Activated T-helper 2 cell treated with anti-CD3 and anti-CD28 coated beads, Interferon-gamma antibody, Interleukin-2, Interleukin-4, amounts not matched to agents 10 μg/mL and 5 μg/mL and 100 μg/mL, durations not matched to agents 14 hours and 24 hours and 36 hours (primary cell): ENCODE measurements around the gene NPPA. TPM values are rescaled to one million over a fixed set of nuclear protein-coding genes. Genes with fewer than 3 reads are reported as not detected.

Experiments
- DNase-seq: peaks from one replicate; pipeline ENCODE4 v3.0.0; 2021; ENCODE audit warnings: low spot score
- H3K27ac Mint-ChIP-seq: one replicate; pipeline ENCODE4 v1.8.0; 2021; ENCODE audit warnings: mixed read lengths
- H3K27me3 Mint-ChIP-seq: one replicate; pipeline ENCODE4 v1.8.0; 2021; ENCODE audit warnings: low read depth, mixed read lengths
- H3K36me3 Mint-ChIP-seq: one replicate; pipeline ENCODE4 v1.8.0; 2021; ENCODE audit warnings: low read depth, mixed read lengths
- H3K4me1 Mint-ChIP-seq: one replicate; pipeline ENCODE4 v1.8.0; 2021; ENCODE audit warnings: low read depth, mixed read lengths
- H3K4me3 Mint-ChIP-seq: one replicate; pipeline ENCODE4 v1.8.0; 2021; ENCODE audit warnings: low read depth, mild to moderate bottlenecking, moderate library complexity, mixed read lengths
- H3K9me3 Mint-ChIP-seq: one replicate; pipeline ENCODE4 v1.8.0; 2021; ENCODE audit warnings: mixed read lengths
- intact Hi-C: fragments of 100-400 bp; cut with micrococcal nuclease; formaldehyde crosslinking; loops from one replicate; pipeline ENCODE4 v1.15.1; 2023
- total RNA-seq: library from RNA; stranded (reverse); gene quantifications from 2 replicates; pipeline ENCODE4 v1.2.3, GENCODE V29; 2022

NPPA gene
- total RNA-seq, 1 donor from 2014 or later, result not detected

GRCh38 chr1:11869104-11869503 is 21.5 kb upstream of the NPPA start:
- H3K27ac Mint-ChIP-seq, result no peak overlapping the region
- H3K36me3 Mint-ChIP-seq, result no peaks in the 10 kb centered on the region
- H3K4me1 Mint-ChIP-seq, result no peaks in the 10 kb centered on the region
- no peaks in the 10 kb centered on the region for H3K9me3 Mint-ChIP-seq
- no peak for DNase-seq
- H3K4me3 Mint-ChIP-seq, result no peak overlapping the region
- H3K27me3 Mint-ChIP-seq, result peaks cover 8% of the 10 kb centered on the region
- intact Hi-C loops, result no loop called here

DNA sequence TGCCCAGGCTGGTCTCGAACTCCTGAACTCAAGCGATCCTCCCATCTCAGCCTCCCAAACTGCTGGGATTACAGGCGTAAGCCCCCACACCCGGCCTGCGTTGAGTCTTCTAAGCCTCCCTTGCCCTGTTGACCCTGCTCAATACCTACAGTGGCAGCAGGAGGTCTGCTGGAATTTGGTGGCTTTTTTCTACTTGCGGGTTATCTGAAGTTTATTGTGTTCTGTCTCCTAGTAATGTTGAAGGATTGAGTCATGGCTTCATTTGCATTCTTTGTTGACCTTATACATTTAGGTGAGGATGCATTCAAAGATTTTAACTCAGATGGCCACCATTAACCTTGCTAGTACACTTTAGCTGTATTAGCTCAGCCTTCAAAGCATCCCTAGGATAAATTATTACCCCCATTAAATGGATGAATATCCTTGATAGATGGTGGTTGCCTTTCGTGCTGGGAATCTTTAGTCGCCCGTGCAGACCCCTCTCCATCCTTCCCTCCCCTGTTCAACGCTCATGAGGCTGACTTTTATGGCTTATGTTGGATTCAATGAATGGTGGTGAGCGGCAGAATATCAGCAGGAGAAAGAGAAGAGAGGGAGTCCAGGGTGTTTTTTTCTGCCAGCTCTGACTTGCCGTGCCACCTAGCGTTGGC is 20.9 kb upstream of the NPPA start:
- Mint-ChIP-seq H3K27me3 (peaks cover 8% of the 10 kb centered on the region), H3K4me3 (no peak overlapping the region), H3K36me3 (no peaks in the 10 kb centered on the region), H3K4me1 (no peaks in the 10 kb centered on the region), H3K9me3 (no peaks in the 10 kb centered on the region), H3K27ac (no peak overlapping the region)
- no peak for DNase-seq
- intact Hi-C loops, result no loop called here

- intact Hi-C loops, result no loop called here
- Mint-ChIP-seq H3K36me3 (no peaks in the 10 kb centered on the region), H3K9me3 (no peaks in the 10 kb centered on the region), H3K4me1 (no peaks in the 10 kb centered on the region), H3K4me3 (no peak overlapping the region), H3K27me3 (peaks cover 25% of the 10 kb centered on the region), H3K27ac (no peak overlapping the region)
- no peak for DNase-seq
Measured at GRCh38 chr1:11862890-11863289, 15.3 kb upstream of the NPPA start.

GRCh38 chr1:11860587-11860986 is 13.0 kb upstream of the NPPA start:
- DNase-seq, result no peak
- H3K4me1 Mint-ChIP-seq, result no peaks in the 10 kb centered on the region
- no peaks in the 10 kb centered on the region for H3K36me3 Mint-ChIP-seq
- H3K27me3 Mint-ChIP-seq, result peaks cover 32% of the 10 kb centered on the region
- no peak overlapping the region for H3K4me3 Mint-ChIP-seq
- H3K9me3 Mint-ChIP-seq, result no peaks in the 10 kb centered on the region
- intact Hi-C loops, result no loop called here
- H3K27ac Mint-ChIP-seq, result no peak overlapping the region

DNA sequence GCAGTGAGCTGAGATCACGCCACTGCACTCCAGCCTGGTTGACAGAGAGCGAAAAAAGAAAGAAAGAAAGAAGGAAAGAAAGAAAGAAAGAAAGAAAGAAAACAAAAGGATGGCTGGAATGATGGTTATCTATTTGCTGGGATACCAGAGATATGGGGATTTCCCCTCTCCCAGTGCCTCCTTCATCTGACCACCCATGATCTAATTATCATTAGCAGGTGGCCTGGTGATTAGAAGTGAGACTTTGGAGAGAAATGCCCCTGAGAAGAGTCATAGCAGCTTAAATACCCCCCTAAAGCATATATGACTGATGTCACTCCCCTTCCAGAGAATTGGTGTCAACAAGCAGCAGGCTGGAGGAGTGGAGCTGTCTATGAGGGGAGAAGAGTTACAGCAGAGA is 12.5 kb upstream of the NPPA start:
- Mint-ChIP-seq H3K27ac (no peak overlapping the region), H3K9me3 (no peaks in the 10 kb centered on the region), H3K27me3 (peaks cover 32% of the 10 kb centered on the region), H3K4me1 (no peaks in the 10 kb centered on the region), H3K4me3 (no peak overlapping the region), H3K36me3 (no peaks in the 10 kb centered on the region)
- intact Hi-C loops, result no loop called here
- no peak for DNase-seq

DNA sequence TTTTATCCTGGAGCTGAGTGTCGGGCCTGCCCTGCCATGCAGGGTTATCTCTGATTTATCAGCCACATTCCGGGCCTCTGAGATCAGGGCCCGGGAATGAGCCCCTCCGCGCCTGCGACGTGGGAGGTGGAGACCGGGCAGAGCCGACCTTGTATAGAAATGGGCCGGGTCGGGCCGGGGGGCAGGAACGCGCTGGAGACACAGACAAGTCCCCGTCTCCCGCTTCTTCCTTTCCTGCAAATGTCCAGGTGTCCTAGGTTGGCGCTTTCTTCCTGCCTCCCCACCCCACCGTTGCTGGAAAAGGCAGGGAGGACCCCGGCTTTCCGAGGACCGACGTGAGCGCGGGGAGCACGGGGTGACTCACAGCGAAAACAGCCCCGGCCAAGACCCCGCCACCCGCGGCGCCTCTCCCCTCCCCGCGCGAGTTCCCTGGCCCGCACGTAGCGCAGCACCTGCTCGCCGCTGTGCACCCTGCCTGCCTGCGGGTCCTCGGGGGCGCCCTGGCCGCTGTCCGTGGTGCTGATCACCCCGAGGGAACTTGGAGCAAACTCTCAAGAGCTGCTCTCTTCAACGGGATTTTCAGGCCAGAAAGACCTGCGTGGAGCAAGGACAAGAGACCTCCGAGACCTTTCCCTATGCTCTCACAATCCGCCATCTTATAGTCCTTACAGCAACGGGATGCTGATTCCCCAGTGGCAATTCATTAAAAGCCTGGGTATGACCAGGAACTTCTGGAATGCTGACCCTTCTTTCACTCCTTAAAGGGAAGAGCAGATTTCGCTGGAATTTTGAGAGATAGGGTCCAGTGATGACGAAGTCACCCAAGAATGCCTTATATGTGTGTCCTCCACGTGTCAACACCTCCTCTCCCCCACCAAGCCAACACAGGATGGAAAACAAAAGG is 11.6 kb upstream of the NPPA start:
- H3K4me1 Mint-ChIP-seq, result no peaks in the 10 kb centered on the region
- no peak overlapping the region for H3K27ac Mint-ChIP-seq
- intact Hi-C loops, result no loop called here
- peaks cover 32% of the 10 kb centered on the region for H3K27me3 Mint-ChIP-seq
- peak; percentile 62 for DNase-seq
- no peaks in the 10 kb centered on the region for H3K9me3 Mint-ChIP-seq
- H3K36me3 Mint-ChIP-seq, result no peaks in the 10 kb centered on the region
- no peak overlapping the region for H3K4me3 Mint-ChIP-seq

DNA sequence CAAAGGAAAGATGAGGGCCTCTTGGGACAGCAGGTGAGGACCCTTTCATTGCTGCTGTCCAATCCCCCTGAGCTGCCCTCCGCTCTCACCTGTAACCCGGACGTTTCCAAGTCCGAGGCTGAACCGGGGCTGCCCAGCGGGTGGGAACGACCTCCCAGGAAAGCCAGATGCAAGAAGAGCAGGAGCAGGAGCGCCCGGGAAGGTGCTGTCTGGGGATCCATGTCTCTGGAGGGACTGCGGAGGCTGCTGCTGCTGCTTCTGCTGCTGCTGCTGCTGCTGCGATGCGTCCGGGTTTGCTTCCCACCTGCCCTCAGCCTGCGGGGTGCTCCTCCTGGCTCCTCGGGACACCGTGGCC is 11.0 kb upstream of the NPPA start, which contains the start of gene NPPB:
Gene NPPB, minus strand, starts transcription at position 333 of the 355 bp plus-strand sequence. Its CDS starts 112 bp downstream, at position 221.
- intact Hi-C loops, result no loop called here
- DNase-seq, result no peak
- Mint-ChIP-seq H3K4me3 (no peak within 1 kb of the TSS), H3K9me3 (no peaks in the 10 kb centered on the region), H3K27me3 (peaks cover 32% of the 10 kb centered on the region), H3K36me3 (no peaks in the 10 kb centered on the region), H3K27ac (no peak within 1 kb of the TSS), H3K4me1 (no peaks in the 10 kb centered on the region)

GRCh38 chr1:11858158-11858557 is 10.6 kb upstream of the NPPA start:
- no peak for DNase-seq
- no peaks in the 10 kb centered on the region for H3K4me1 Mint-ChIP-seq
- no peaks in the 10 kb centered on the region for H3K9me3 Mint-ChIP-seq
- no peak overlapping the region for H3K4me3 Mint-ChIP-seq
- H3K36me3 Mint-ChIP-seq, result no peaks in the 10 kb centered on the region
- peaks cover 32% of the 10 kb centered on the region for H3K27me3 Mint-ChIP-seq
- no peak overlapping the region for H3K27ac Mint-ChIP-seq
- intact Hi-C loops, result no loop called here

DNA sequence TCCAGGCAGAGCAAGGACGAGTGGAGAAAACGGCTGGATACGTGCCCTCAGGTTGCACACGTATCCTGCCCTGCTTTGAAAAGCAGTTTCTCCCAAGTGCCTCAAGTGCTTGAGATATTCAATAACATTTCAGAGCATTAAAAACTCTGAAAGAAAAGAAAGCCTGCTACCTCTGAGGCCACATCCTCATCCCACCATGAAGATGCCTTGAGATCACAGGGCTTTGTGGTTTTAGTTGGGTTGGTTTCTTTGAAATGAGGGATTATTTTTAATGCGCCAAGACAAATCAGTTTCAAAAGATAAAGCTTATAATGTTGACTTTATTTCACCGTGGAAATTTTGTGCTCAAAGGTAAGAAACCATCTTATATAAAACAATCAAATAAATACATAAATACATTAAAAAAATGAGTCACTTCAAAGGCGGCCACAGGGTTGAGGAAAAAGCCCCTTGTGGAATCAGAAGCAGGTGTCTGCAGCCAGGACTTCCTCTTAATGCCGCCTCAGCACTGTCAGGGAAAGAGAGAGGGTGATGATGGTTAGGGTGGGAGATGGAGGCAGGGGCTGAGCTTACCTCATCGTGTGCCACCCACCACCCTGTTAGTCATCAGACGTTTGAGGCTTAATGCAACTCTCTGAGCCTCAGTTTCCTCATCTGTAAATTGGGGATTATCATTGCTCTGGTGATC is 9.7 kb upstream of the NPPA start:
- Mint-ChIP-seq H3K4me3 (no peak overlapping the region), H3K27ac (no peak overlapping the region), H3K36me3 (no peaks in the 10 kb centered on the region), H3K27me3 (peaks cover 31% of the 10 kb centered on the region), H3K4me1 (no peaks in the 10 kb centered on the region), H3K9me3 (no peaks in the 10 kb centered on the region)
- intact Hi-C loops, result no loop called here
- no peak for DNase-seq

DNA sequence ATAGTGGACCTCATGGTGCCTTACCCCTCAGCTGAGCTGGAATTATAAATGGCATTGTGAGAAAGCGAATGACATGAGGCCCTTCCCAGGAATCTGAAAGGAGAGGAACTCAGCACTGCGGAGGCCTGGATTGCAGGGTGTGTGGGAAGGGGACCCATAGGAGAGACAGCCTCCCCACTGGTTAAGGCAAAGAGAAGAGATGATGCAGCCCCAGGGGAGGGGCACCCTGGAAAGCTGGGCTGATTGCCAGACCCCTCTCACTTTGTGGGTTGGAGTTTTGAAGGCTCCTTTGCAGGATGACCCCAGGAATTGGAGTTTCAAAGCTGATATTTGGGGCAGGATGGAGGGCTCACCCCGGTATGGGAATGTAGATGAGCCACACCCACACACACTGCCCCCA is 9.1 kb upstream of the NPPA start:
- no peak overlapping the region for H3K4me3 Mint-ChIP-seq
- intact Hi-C loops, result no loop called here
- no peak for DNase-seq
- H3K27me3 Mint-ChIP-seq, result peaks cover 31% of the 10 kb centered on the region
- no peaks in the 10 kb centered on the region for H3K9me3 Mint-ChIP-seq
- H3K36me3 Mint-ChIP-seq, result no peaks in the 10 kb centered on the region
- no peak overlapping the region for H3K27ac Mint-ChIP-seq
- no peaks in the 10 kb centered on the region for H3K4me1 Mint-ChIP-seq

DNA sequence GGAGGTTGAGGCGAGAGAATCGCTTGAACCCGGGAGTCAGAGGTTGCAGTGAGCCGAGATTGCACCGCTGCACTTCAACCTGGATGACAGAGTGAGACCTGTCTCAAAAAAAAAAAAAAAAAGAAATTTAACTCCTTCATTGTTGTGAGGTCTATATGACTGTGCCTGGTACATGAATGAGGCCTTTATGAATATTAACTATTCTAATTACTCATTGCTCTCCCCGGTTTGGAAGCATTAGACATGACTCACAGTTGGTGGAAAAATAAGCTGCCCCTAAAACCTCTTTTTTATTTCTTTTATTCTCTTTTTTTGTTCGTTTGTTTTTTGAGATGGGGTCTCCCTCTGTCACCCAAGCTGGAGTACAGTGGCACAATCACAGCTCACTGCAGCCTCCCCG is 7.8 kb upstream of the NPPA start:
- no peak for DNase-seq
- no peaks in the 10 kb centered on the region for H3K9me3 Mint-ChIP-seq
- H3K4me3 Mint-ChIP-seq, result no peak overlapping the region
- intact Hi-C loops, result no loop called here
- peaks cover 29% of the 10 kb centered on the region for H3K27me3 Mint-ChIP-seq
- no peaks in the 10 kb centered on the region for H3K36me3 Mint-ChIP-seq
- H3K4me1 Mint-ChIP-seq, result no peaks in the 10 kb centered on the region
- no peak overlapping the region for H3K27ac Mint-ChIP-seq

- Mint-ChIP-seq H3K4me3 (no peak overlapping the region), H3K27me3 (peaks cover 21% of the 10 kb centered on the region), H3K36me3 (no peaks in the 10 kb centered on the region), H3K4me1 (no peaks in the 10 kb centered on the region), H3K27ac (no peak overlapping the region), H3K9me3 (no peaks in the 10 kb centered on the region)
- intact Hi-C loops, result no loop called here
- DNase-seq, result no peak
Measured at GRCh38 chr1:11854519-11854918, 6.9 kb upstream of the NPPA start.

- H3K4me3 Mint-ChIP-seq, result no peak overlapping the region
- no peak for DNase-seq
- H3K27me3 Mint-ChIP-seq, result peaks cover 10% of the 10 kb centered on the region
- intact Hi-C loops, result no loop called here
- H3K4me1 Mint-ChIP-seq, result no peaks in the 10 kb centered on the region
- no peaks in the 10 kb centered on the region for H3K36me3 Mint-ChIP-seq
- H3K27ac Mint-ChIP-seq, result no peak overlapping the region
- H3K9me3 Mint-ChIP-seq, result no peaks in the 10 kb centered on the region
Measured at GRCh38 chr1:11851180-11851579, 3.6 kb upstream of the NPPA start.
